Psoas muscle (tissue), 8 donors: ENCODE measurements around the gene RAI2. TPM values are rescaled to one million over a fixed set of nuclear protein-coding genes. Genes with fewer than 3 reads are reported as not detected.

Experiments
- ATAC-seq, 4 donors: fragments of 200-7000 bp; cut with Tn5 transposase; one replicate each; pipeline ENCODE4 v1.9.1; 2020; ENCODE audit warnings: moderate library complexity in 3 of 4, mild to moderate bottlenecking in 2 of 4
- DNase-seq, 2 donors: peaks; one replicate each; pipeline ENCODE4 v3.0.0-alpha.2; 2020
- H3K27ac ChIP-seq: fragments of 200-600 bp; one replicate; pipeline ENCODE4 v1.8.0; 2022
- H3K27me3 ChIP-seq, 3 donors: fragments of 200-600 bp in 1 of 3; one replicate each; pipeline versions ENCODE4 v1.6.1 to v1.8.0; 2013 to 2022; ENCODE audit warnings: low read length in 2 of 3, mild to moderate bottlenecking in 2 of 3, moderate library complexity in 1 of 3; ENCODE audit not compliant: insufficient read depth in 3 of 3
- H3K36me3 ChIP-seq, 2 donors: fragments of 200-600 bp in 1 of 2; one replicate each; pipeline versions ENCODE4 v1.6.1 to v1.8.0; 2013 to 2022; ENCODE audit warnings: low read depth in 1 of 2, mild to moderate bottlenecking in 1 of 2, moderate library complexity in 1 of 2; ENCODE audit not compliant: insufficient read depth in 1 of 2
- H3K4me1 ChIP-seq: fragments of 200-600 bp; one replicate; pipeline ENCODE4 v1.8.0; 2022
- H3K4me3 ChIP-seq: fragments of 200-600 bp; one replicate; pipeline ENCODE4 v1.8.0; 2022; ENCODE audit warnings: mild to moderate bottlenecking
- H3K9me3 ChIP-seq: fragments of 200-600 bp; one replicate; pipeline ENCODE4 v1.8.0; 2022
- CTCF ChIP-seq: fragments of 200-600 bp; IDR thresholded peaks from one replicate; pipeline ENCODE4 v1.8.0; 2022; ENCODE audit warnings: antibody characterized with exemption
- WGBS, 3 donors: extraction: QIAGEN DNeasy Blood & Tissue Kit; methylation state at CpG; one replicate each; pipeline versions ENCODE4 v1.1.6 to v1.1.7; 2013; 5-methylcytosine and 5-hydroxymethylcytosine counted together
- intact Hi-C, 2 donors: fragments of 100-400 bp; cut with DNase I; formaldehyde crosslinking; loops; one replicate each; pipeline versions ENCODE4 v1.11.0 to v1.14.2; 2022
- polyA plus RNA-seq, 3 donors: library from polyadenylated mRNA; stranded (reverse); fragments of 200-250 nt; gene quantifications; one replicate each; pipeline ENCODE4 v1.2.3, GENCODE V29; 2013
- total RNA-seq, 4 donors: library from RNA; stranded (reverse); fragmentation: NEBNext Ultra II Directional in 2 of 4; extraction: Animal tissue kit (Norgen Biotek cat#: 25700) in 2 of 4; gene quantifications; one replicate each; pipeline versions ENCODE4 v1.2.1 to v1.2.4, GENCODE V29; 2021 to 2023
- donor health status: healthy with polysubstance abuse.
- donor health status: DM: no; HTN: no; CAD: no; lungs with moderate emphysema.
- donor health status: Bipolar disorder and iron deficiency.
- donor health status: healthy.
- donor health status: DM: yes; HTN: yes; CAD: no.
- donor health status: DM: no; HTN: no; CAD: no.
- donor health status: DM: no; HTN: no; CAD: no.
- donor health status: DM: yes; HTN: yes; CAD: no.

The RAI2 gene
- total and polyA plus RNA-seq, 7 donors = 3.2 to 6.3 (median 4.2) TPM

- H3K27me3 ChIP-seq = no peaks in the 10 kb centered on the region
- DNase-seq (no peak), ATAC-seq (peak in 2 of 4 donors; percentile 21 to 48)
- peaks cover 0 to 36% of the 10 kb centered on the region in 2 donors for H3K36me3 ChIP-seq
- intact Hi-C loops = no loop called here
- H3K4me3 ChIP-seq = no peak overlapping the region
- no peak for TF ChIP-seq CTCF
- WGBS, 3 donors = 64 to 80% (median 79%) methylated on average over 3 of the region's 3 CpGs
- H3K9me3 ChIP-seq = no peaks in the 10 kb centered on the region
- no peak overlapping the region for H3K27ac ChIP-seq
- no peaks in the 10 kb centered on the region for H3K4me1 ChIP-seq
Measured at GRCh38 chrX:17750436-17750835, 110.7 kb downstream of the RAI2 start.

Other genes with a start within 250 kb of the RAI2 start
- gene SCML1, start 123.8 kb downstream of the RAI2 start, total RNA-seq = 10 to 100 TPM in 2 of 4 donors, 1 to 10 TPM in 2; 7.4 to 13.5 (median 9.5) TPM
- gene SCML1, start 123.8 kb downstream of the RAI2 start, polyA plus RNA-seq = 10 to 100 TPM in 2 of 3 donors, 1 to 10 TPM in 1; 9.4 to 17.2 (median 11.4) TPM